OCI-LY1 (cell line): Measurements from ENCODE around the gene NHSL2.

Experiments used
- H2AFZ ChIP-seq: fragments of 200-600 bp; sonication (generic), shearing (Covaris generic); 2 replicates; pipeline ENCODE4 v1.6.0; 2014; ENCODE audit warnings: antibody characterized with exemption, mild to moderate bottlenecking, low read length
- H3F3A ChIP-seq: fragments of 200-600 bp; sonication (generic), shearing (Covaris generic); 2 replicates; pipeline ENCODE4 v1.6.0; 2014; ENCODE audit warnings: mild to moderate bottlenecking, antibody characterized with exemption, low read length, moderate library complexity; ENCODE audit not compliant: insufficient read depth
- H3K27ac ChIP-seq: fragments of 200-600 bp; sonication (generic); 2 replicates; pipeline ENCODE4 v1.5.1; 2014; ENCODE audit warnings: low read length, mixed run types, mild to moderate bottlenecking, low read depth; ENCODE audit not compliant: poor library complexity, severe bottlenecking
- H3K27me3 ChIP-seq: fragments of 200-600 bp; sonication (generic); 2 replicates; pipeline ENCODE4 v1.6.0; 2014; ENCODE audit warnings: antibody characterized with exemption, mild to moderate bottlenecking, low read length, moderate library complexity; ENCODE audit not compliant: insufficient read depth
- H3K36me3 ChIP-seq: fragments of 200-600 bp; sonication (generic); 2 replicates; pipeline ENCODE4 v1.6.1; 2014; ENCODE audit warnings: mild to moderate bottlenecking, antibody characterized with exemption, low read length, moderate library complexity, mixed read lengths; ENCODE audit not compliant: insufficient read depth
- H3K4me1 ChIP-seq: fragments of 200-600 bp; sonication (generic); 2 replicates; pipeline ENCODE4 v1.5.1; 2014; ENCODE audit warnings: mild to moderate bottlenecking, low read length, moderate library complexity; ENCODE audit not compliant: insufficient read depth, severe bottlenecking
- H3K4me2 ChIP-seq: fragments of 200-600 bp; sonication (generic), shearing (Covaris generic); 2 replicates; pipeline ENCODE4 v1.6.1; 2014; ENCODE audit warnings: low read length
- H3K4me3 ChIP-seq: fragments of 200-600 bp; sonication (generic); 2 replicates; pipeline ENCODE4 v1.5.1; 2014; ENCODE audit warnings: low read length, low read depth, mild to moderate bottlenecking, mixed read lengths; ENCODE audit not compliant: poor library complexity, severe bottlenecking
- H3K79me2 ChIP-seq: fragments of 200-600 bp; shearing (Covaris generic); 2 replicates; pipeline ENCODE4 v1.6.1; 2016; ENCODE audit warnings: mixed run types, low read length, mixed read lengths; ENCODE audit not compliant: insufficient read depth
- H3K9ac ChIP-seq: fragments of 200-600 bp; sonication (generic), shearing (Covaris generic); 2 replicates; pipeline ENCODE4 v1.6.1; 2014; ENCODE audit warnings: mild to moderate bottlenecking, low read length, mixed read lengths
- H3K9me2 ChIP-seq: fragments of 200-600 bp; sonication (generic), shearing (Covaris generic); 2 replicates; pipeline ENCODE4 v1.6.1; 2014; ENCODE audit warnings: low read depth, mild to moderate bottlenecking, low read length, mixed read lengths
- H3K9me3 ChIP-seq: fragments of 200-600 bp; shearing (Covaris generic); 2 replicates; pipeline ENCODE4 v1.6.1; 2014; ENCODE audit warnings: low read length, mixed read lengths
- H4K20me1 ChIP-seq: fragments of 200-600 bp; sonication (generic), shearing (Covaris generic); 2 replicates; pipeline ENCODE4 v1.6.0; 2016; ENCODE audit warnings: mild to moderate bottlenecking, low read length; ENCODE audit not compliant: insufficient read depth
- CTCF ChIP-seq: fragments of 200-600 bp; sonication (generic), shearing (Covaris generic); IDR thresholded peaks from 2 replicates; pipeline ENCODE4 v1.5.1; 2017; ENCODE audit warnings: mild to moderate bottlenecking, antibody characterized with exemption, low read length, moderate library complexity, mixed read lengths
- EZH2 ChIP-seq: fragments of 200-600 bp; sonication (generic), shearing (Covaris generic); IDR thresholded peaks from 2 replicates; pipeline ENCODE4 v1.8.0; 2017; ENCODE audit warnings: borderline replicate concordance, mixed run types, mild to moderate bottlenecking, antibody characterized with exemption, low read length, moderate library complexity, mixed read lengths

The NHSL2 gene

GRCh38 chrX:71949363-71949762 lies 38.7 kb downstream of the NHSL2 start:
- H2AFZ ChIP-seq = no peak overlapping the region
- no peaks in the 10 kb centered on the region for H3K27me3 ChIP-seq
- TF ChIP-seq EZH2 (no peak), CTCF (no peak)
- no peaks in the 10 kb centered on the region for H3K36me3 ChIP-seq
- no peak overlapping the region for H3K4me2 ChIP-seq
- no peak overlapping the region for H3K9ac ChIP-seq
- no peak overlapping the region for H3K27ac ChIP-seq
- no peaks in the 10 kb centered on the region for H3F3A ChIP-seq
- H3K9me2 ChIP-seq = no peaks in the 10 kb centered on the region
- no peaks in the 10 kb centered on the region for H3K79me2 ChIP-seq
- no peaks in the 10 kb centered on the region for H4K20me1 ChIP-seq
- H3K4me3 ChIP-seq = no peak overlapping the region
- H3K4me1 ChIP-seq = no peaks in the 10 kb centered on the region
- H3K9me3 ChIP-seq = no peaks in the 10 kb centered on the region

- no peak for TF ChIP-seq CTCF
- no peak for TF ChIP-seq EZH2
- H3K36me3 ChIP-seq = no peaks in the 10 kb centered on the region
- no peaks in the 10 kb centered on the region for H3K27me3 ChIP-seq
- no peaks in the 10 kb centered on the region for H4K20me1 ChIP-seq
- H3K9me2 ChIP-seq = no peaks in the 10 kb centered on the region
- H3K9ac ChIP-seq = no peak overlapping the region
- no peaks in the 10 kb centered on the region for H3F3A ChIP-seq
- no peaks in the 10 kb centered on the region for H3K79me2 ChIP-seq
- H3K4me1 ChIP-seq = no peaks in the 10 kb centered on the region
- H2AFZ ChIP-seq = no peak overlapping the region
- H3K27ac ChIP-seq = no peak overlapping the region
- H3K4me3 ChIP-seq = no peak overlapping the region
- H3K4me2 ChIP-seq = no peak overlapping the region
- no peaks in the 10 kb centered on the region for H3K9me3 ChIP-seq
Observed at GRCh38 chrX:71949844-71950445, 39.3 kb downstream of the NHSL2 start.

- no peak for TF ChIP-seq EZH2
Observed at GRCh38 chrX:71953391-71953790, 42.7 kb downstream of the NHSL2 start.

GRCh38 chrX:71953946-71954345 lies 43.3 kb downstream of the NHSL2 start:
- H3K79me2 ChIP-seq = no peaks in the 10 kb centered on the region
- H3K4me2 ChIP-seq = no peak overlapping the region
- no peaks in the 10 kb centered on the region for H3K9me3 ChIP-seq
- no peak overlapping the region for H3K9ac ChIP-seq
- H4K20me1 ChIP-seq = no peaks in the 10 kb centered on the region
- H3K9me2 ChIP-seq = no peaks in the 10 kb centered on the region
- no peak for TF ChIP-seq EZH2
- no peak for TF ChIP-seq CTCF
- H2AFZ ChIP-seq = no peak overlapping the region
- H3K4me1 ChIP-seq = no peaks in the 10 kb centered on the region
- H3K27me3 ChIP-seq = no peaks in the 10 kb centered on the region
- no peaks in the 10 kb centered on the region for H3K36me3 ChIP-seq
- H3K27ac ChIP-seq = no peak overlapping the region
- no peak overlapping the region for H3K4me3 ChIP-seq
- no peaks in the 10 kb centered on the region for H3F3A ChIP-seq

More at GRCh38 chrX:71953391-71953790, 42.7 kb downstream of the NHSL2 start:
- no peaks in the 10 kb centered on the region for H3K9me3 ChIP-seq
- H3F3A ChIP-seq = no peaks in the 10 kb centered on the region
- H4K20me1 ChIP-seq = no peaks in the 10 kb centered on the region
- H3K9ac ChIP-seq = no peak overlapping the region
- H3K9me2 ChIP-seq = no peaks in the 10 kb centered on the region
- H3K4me3 ChIP-seq = no peak overlapping the region
- no peaks in the 10 kb centered on the region for H3K36me3 ChIP-seq
- no peaks in the 10 kb centered on the region for H3K4me1 ChIP-seq
- no peak overlapping the region for H2AFZ ChIP-seq
- no peak overlapping the region for H3K4me2 ChIP-seq
- no peak overlapping the region for H3K27ac ChIP-seq
- H3K79me2 ChIP-seq = no peaks in the 10 kb centered on the region
- H3K27me3 ChIP-seq = no peaks in the 10 kb centered on the region
